DMS 273 treated with DMSO at 0.1 percent for 48 hours (cell line): Measurements from ENCODE around the gene ALPK1.
"Not testable (repeated sequence)": the region's sequence is repeated elsewhere in the genome, so short reads cannot be mapped to it uniquely, and the experiment has no call there.

Experiments
- DNase-seq: peaks from one replicate; lab custom pipeline; 2025; lab: John Stamatoyannopoulos, UW

ALPK1 gene

GRCh38 chr4:112284662-112285411 is 12.3 kb upstream of the ALPK1 start:
- DNase-seq = no peak

- DNase-seq = no peak
Observed at GRCh38 chr4:112287258-112287989, 9.7 kb upstream of the ALPK1 start.

DNA sequence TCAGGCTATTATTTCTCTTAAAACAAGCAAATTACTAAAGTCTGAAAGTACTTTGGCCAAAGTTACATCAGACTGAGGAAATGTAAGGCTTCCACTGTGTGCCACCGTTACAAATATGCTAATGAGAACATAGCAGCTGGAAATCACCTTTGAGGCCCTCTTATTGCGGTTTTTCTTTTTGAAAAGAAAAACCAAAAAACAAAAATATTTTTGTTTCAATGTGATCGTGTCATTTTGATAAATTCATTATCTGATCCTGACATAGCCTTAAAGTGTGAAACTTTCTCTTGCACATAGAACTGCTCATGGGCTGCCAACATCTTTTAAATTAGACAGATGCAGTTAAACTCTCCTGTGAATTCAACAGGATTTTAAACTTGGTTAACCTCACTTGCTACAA is 8.7 kb upstream of the ALPK1 start:
- no peak for DNase-seq

- no peak for DNase-seq
Observed at GRCh38 chr4:112289407-112290253, 7.5 kb upstream of the ALPK1 start.

- DNase-seq = no peak
Observed at GRCh38 chr4:112290341-112290740, 6.8 kb upstream of the ALPK1 start.

DNA sequence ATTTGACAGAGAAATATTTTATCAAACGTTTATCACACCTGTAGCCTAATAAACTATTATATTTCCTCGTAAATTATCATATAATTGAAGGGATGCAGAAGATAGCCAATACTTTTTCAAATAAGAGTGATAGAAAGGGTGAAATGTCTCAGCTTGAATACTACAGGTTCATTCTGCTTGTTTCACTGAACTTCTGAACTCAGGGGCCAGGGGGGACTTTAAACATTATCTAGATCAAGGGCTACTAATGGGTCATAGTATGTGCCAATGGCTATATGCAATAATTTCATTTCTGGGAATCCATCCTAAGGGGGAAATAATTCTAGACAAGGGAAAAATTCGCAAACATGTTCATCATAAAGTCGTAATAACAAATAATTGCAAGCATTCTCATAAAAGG is 2.6 kb downstream of the ALPK1 start:
- no peak for DNase-seq

GRCh38 chr4:112302320-112303274 is 5.4 kb downstream of the ALPK1 start:
- DNase-seq = no peak

DNA sequence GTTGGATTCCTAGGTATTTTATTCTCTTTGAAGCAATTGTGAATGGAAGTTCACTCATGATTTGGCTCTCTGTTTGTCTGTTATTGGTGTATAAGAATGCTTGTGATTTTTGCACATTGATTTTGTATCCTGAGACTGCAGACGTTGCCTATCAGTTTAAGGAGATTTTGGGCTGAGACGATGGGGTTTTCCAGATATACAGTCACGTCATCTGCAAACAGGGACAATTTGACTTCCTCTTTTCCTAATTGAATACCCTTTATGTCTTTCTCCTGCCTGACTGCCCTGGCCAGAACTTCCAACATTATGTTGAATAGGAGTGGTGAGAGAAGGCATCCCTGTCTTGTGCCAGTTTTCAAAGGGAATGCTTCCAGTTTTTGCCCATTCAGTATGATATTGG is 8.3 kb downstream of the ALPK1 start:
- DNase-seq = not testable (repeated sequence)

- peak; percentile 19 for DNase-seq
Observed at GRCh38 chr4:112309263-112309791, 12.2 kb downstream of the ALPK1 start.

DNA sequence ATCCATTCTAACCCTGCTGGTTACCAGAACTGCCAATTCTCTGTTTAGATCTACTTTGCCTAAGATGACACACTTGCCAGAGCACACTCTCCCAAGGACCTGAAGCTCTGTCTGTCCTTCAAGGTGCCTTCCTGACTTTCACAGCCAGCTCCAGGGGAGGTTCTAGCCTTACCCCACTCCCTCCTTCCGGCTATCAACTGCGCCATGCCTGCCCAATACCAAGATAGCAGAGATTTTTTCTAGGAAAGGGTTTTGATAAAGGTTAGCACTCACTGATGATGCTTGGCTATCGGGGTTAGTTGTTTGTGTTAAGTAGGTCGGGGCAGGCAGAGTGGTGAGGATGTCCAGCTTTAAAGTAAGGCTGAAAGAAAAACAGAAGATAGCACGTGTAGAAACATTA is 14.3 kb downstream of the ALPK1 start:
- no peak for DNase-seq

- DNase-seq = no peak
Observed at GRCh38 chr4:112312610-112313239, 15.6 kb downstream of the ALPK1 start.

- no peak for DNase-seq
Observed at GRCh38 chr4:112315446-112315845, 18.3 kb downstream of the ALPK1 start.

- DNase-seq = no peak
Observed at GRCh38 chr4:112316360-112316759, 19.2 kb downstream of the ALPK1 start.

GRCh38 chr4:112318239-112319142 is 21.3 kb downstream of the ALPK1 start:
- DNase-seq = no peak

DNA sequence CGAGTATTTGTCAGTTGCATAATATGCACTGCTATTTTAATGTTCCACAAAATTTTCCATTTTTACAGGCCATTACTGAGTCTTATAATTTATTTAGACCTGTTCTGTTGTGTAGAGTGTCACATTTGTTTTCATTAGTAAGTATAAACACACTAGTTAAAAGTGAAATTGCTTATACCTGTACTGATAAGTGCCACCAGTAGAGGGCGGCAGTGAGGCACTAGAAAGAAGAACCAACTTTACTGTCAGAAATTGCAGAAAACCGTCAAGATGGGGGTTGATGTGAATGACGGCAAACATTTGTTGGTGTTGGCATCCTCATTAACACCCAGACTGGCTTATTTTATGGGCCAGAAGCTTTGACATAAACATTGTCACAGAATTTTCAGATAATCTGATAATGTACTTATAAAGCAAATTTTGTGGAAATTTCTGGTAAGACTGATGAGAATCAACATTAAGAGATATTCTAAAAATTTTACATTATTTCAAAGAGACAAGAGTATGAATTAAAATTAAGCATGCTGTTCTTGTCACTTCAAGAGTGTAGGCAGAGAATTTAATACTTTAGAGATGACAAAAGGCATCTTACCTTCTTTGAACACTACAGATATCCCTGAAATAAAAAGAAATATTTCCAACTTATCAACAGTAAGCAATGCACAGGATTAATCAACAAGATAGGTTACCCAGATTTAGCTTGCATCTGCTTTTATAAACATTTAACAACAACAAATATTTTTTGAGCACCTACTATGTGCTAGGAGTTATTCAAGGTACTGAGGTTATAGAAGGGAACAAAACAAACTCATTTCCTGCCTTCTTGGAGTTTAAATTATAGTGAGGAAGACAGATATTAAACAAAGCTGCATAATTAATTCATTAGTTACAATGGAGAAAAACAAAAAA is 24.9 kb downstream of the ALPK1 start:
- DNase-seq = peak; percentile 12

GRCh38 chr4:112322866-112323265 is 25.7 kb downstream of the ALPK1 start:
- DNase-seq = no peak

GRCh38 chr4:112325530-112325929 is 28.4 kb downstream of the ALPK1 start:
- peak; percentile 60 for DNase-seq

GRCh38 chr4:112327965-112328733 is 31.0 kb downstream of the ALPK1 start:
- DNase-seq = peak; percentile 15
